ENCODE data around the gene GATAD2A. TPM values are rescaled to one million over a fixed set of nuclear protein-coding genes. Genes with fewer than 3 reads are reported as not detected.

GATAD2A gene
- total and polyA plus RNA-seq, 7 donors = 18.5 to 65.9 (median 43.4) TPM

DNA sequence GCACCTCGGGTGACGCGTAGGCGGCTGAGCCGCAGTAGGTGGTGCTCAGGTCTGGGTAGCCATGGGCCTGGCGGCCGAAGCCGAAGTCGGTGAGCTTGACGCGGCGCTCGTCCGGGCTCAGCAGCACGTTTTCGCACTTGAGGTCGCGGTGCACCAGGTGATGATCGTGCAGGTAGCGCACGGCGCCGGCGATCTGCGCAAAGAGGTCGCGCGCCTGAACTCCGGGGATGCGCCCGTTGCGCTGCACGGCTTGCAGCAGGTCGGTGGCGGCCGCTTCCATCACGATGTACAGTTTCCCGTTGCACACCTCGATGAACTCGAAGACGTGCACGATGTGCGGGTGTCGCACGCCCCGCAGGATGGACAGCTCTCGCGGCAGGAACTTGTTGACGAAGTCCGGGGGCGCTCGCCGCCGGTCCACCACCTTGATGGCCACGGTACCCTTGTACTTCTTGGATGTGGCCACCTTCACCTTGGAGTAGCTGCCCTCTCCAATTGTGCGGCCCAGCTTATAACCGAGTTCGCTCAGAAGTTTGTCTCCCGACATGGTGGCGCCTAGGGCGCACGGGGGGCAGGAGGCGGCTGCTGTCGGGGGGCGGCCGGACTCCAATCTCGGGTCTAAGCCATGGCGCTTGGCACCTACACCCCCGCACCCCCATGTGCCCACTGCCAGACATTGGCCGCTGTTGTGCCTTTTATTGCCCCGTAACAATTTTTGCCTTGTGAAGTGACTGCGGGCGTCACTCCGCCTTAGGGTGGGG is 109.6 kb downstream of the GATAD2A start, which contains the start of gene TSSK6:
TSS of gene TSSK6 (minus strand) at position 668 of the 761 bp plus-strand sequence. CDS start at position 547, 121 bp downstream.
- DNase-seq = peak in 1 of 2 donors; percentile 70
- intact Hi-C loops (cut with DNase I) = no loop called here
- no peaks in the 10 kb centered on the region for H3K9me3 ChIP-seq
- WGBS, 3 donors = 83 to 88% (median 83%) methylated on average over 73 to 74 of the region's 74 CpGs
- TF ChIP-seq, protein P1, sequence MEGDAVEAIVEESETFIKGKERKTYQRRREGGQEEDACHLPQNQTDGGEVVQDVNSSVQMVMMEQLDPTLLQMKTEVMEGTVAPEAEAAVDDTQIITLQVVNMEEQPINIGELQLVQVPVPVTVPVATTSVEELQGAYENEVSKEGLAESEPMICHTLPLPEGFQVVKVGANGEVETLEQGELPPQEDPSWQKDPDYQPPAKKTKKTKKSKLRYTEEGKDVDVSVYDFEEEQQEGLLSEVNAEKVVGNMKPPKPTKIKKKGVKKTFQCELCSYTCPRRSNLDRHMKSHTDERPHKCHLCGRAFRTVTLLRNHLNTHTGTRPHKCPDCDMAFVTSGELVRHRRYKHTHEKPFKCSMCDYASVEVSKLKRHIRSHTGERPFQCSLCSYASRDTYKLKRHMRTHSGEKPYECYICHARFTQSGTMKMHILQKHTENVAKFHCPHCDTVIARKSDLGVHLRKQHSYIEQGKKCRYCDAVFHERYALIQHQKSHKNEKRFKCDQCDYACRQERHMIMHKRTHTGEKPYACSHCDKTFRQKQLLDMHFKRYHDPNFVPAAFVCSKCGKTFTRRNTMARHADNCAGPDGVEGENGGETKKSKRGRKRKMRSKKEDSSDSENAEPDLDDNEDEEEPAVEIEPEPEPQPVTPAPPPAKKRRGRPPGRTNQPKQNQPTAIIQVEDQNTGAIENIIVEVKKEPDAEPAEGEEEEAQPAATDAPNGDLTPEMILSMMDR (IDR thresholded peaks at IDR 0.05) = no peak
- no peaks in the 10 kb centered on the region for H3K27me3 ChIP-seq (ENCODE audit: insufficient read depth in 3 of 3, low read length in 2 of 3)
- H3K27ac ChIP-seq = peak within 1 kb of the TSS; percentile 85
- peaks cover 0 to 12% of the 10 kb centered on the region in 2 donors for H3K36me3 ChIP-seq (ENCODE audit: insufficient read depth in 1 of 2, low read depth in 1 of 2)
- peak in 1 of 4 donors; percentile 2 for ATAC-seq
- H3K4me3 ChIP-seq = peak within 1 kb of the TSS; percentile 76
- peaks cover 16% of the 10 kb centered on the region for H3K4me1 ChIP-seq

DNA sequence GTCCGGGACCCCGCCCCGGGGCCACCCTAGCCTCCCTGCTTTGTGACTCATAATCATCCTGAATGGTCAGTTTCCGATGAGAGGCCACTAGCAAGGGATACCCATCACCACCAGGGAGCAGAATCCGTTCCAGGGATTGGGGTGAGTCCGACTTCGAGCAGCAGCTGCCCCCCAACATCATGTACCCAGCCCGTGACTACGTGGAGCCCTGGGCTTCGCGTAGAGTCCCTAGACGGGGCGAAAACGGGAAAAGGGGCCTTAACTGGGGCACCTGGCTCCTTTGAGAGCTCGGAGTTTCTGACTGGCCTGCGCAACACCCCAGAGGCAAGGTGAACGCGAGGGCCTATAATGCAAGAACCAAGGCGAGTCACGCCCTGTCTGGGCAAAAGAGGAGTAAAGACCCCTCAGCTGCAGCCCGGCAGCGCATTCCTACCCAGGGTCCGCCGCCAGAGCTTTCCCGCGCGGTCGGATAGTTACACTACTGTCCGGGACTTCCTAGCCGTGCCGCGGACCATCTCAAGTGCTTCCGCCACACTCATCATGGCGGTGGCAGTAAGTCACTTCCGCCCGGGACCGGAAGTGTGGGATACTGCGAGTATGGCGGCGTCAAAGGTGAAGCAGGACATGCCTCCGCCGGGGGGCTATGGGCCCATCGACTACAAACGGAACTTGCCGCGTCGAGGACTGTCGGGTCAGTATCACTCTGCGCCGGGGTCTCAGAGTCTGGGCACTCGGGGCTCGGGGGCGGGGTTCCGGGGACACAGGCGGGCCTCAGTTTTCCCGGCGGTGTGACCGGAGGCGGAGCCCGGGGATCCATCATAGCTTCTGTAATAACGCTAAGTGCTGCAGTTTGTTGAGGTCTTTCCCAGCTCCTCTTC is 110.4 kb downstream of the GATAD2A start, which contains the start of gene NDUFA13:
TSS of gene NDUFA13 (plus strand) at position 584 of the 878 bp plus-strand sequence. CDS start at position 598, 14 bp downstream.
- 5 to 6% (median 5%) methylated on average over 61 of the region's 61 CpGs for WGBS, 3 donors
- Histone ChIP-seq H3K27ac (peak within 1 kb of the TSS; percentile 85), H3K27me3 (ENCODE audit: insufficient read depth in 3 of 3, low read length in 2 of 3) (no peaks in the 10 kb centered on the region), H3K4me3 (peak within 1 kb of the TSS; percentile 76), H3K36me3 (ENCODE audit: insufficient read depth in 1 of 2, low read depth in 1 of 2) (peaks cover 0 to 20% of the 10 kb centered on the region in 2 donors), H3K4me1 (peaks cover 22% of the 10 kb centered on the region), H3K9me3 (no peaks in the 10 kb centered on the region)
- TF ChIP-seq, protein P1 (IDR thresholded peaks at IDR 0.05) = peak; percentile 9
- DNase-seq = peak; percentile 93 to 96
- intact Hi-C loops (cut with DNase I) = no loop called here
- ATAC-seq = peak; percentile 90 to 95 (median 93)

DNA sequence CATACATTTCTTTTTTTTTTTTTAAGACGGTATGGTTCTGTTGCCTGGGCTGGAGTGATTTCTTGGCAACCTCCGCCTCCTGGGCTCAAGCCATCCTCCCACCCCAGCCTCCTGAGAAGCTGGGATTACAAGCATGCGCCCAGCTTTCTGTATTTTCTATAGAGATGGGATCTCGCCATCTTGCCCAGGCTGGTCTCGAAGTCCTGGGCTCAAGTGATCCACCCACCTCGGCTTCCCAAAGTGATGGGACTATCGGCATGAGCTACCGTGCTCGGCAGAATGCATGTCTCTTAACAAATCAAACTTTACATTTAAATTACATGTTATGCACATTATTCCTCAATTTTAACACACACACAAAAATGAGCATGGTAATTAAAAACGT is 111.8 kb downstream of the GATAD2A start:
- Histone ChIP-seq H3K27ac (no peak overlapping the region), H3K36me3 (ENCODE audit: insufficient read depth in 1 of 2, low read depth in 1 of 2) (peaks cover 0 to 22% of the 10 kb centered on the region in 2 donors)

DNA sequence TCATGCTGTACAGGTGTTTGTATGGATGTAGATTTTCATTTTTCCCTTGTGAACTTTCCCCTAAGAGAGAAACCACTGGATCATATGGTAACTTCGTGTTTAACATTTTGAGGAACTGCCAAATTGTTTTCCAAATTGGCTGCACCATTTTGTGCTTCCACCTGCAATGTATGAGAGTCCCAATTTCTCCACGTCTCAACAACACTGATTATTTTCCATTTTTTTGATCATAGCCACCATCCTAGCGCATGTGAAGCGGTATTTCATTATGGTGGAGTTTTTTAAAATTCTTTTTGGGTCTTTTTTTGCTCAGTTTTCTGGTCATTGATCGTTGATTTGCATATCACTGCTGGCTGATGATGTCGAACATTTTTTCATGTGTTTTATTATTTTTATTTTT is 115.5 kb downstream of the GATAD2A start:
- no peak overlapping the region for H3K4me3 ChIP-seq
- no peaks in the 10 kb centered on the region for H3K27me3 ChIP-seq (ENCODE audit: insufficient read depth in 3 of 3, low read length in 2 of 3)
- H3K4me1 ChIP-seq = peaks cover 24% of the 10 kb centered on the region
- TF ChIP-seq, protein P1 (IDR thresholded peaks at IDR 0.05) = no peak
- peaks cover 0 to 38% of the 10 kb centered on the region in 2 donors for H3K36me3 ChIP-seq (ENCODE audit: insufficient read depth in 1 of 2, low read depth in 1 of 2)
- ATAC-seq = no peak
- 72 to 79% (median 73%) methylated on average over 6 of the region's 6 CpGs for WGBS, 3 donors
- intact Hi-C loops (cut with DNase I) = no loop called here
- no peak for DNase-seq
- H3K9me3 ChIP-seq = no peaks in the 10 kb centered on the region
- no peak overlapping the region for H3K27ac ChIP-seq

More for the DNA sequence above, 111.8 kb downstream of the GATAD2A start:
- TF ChIP-seq, protein P1 (IDR thresholded peaks at IDR 0.05) = no peak
- H3K9me3 ChIP-seq = no peaks in the 10 kb centered on the region
- ATAC-seq (no peak), DNase-seq (no peak)
- peak overlapping the region; percentile 76 for H3K4me3 ChIP-seq
- peaks cover 24% of the 10 kb centered on the region for H3K4me1 ChIP-seq
- WGBS, 3 donors = 75 to 83% (median 75%) methylated on average over 10 of the region's 10 CpGs
- intact Hi-C loops (cut with DNase I) = no loop called here
- no peaks in the 10 kb centered on the region for H3K27me3 ChIP-seq (ENCODE audit: insufficient read depth in 3 of 3, low read length in 2 of 3)

All from psoas muscle (tissue), 8 donors.